Fibroblast of lung (primary cell): Measurements from ENCODE around the gene SEMA6B. TPM values are rescaled to one million over a fixed set of nuclear protein-coding genes. Genes with fewer than 3 reads are reported as not detected.

ENCODE experiments used
- DNase-seq, 2 donors: peaks; one replicate each; pipeline versions ENCODE4 v3.0.0 to v3.0.0-alpha.2; 2010; ENCODE audit warnings: low read depth in 2 of 2
- H2AFZ ChIP-seq: 2 replicates; pipeline ENCODE4 v1.5.1; 2012; ENCODE audit warnings: low read length, control low read depth, inconsistent platforms
- H3K27ac ChIP-seq: 2 replicates; pipeline ENCODE4 v1.5.1; 2011; ENCODE audit warnings: low read length, control low read depth; ENCODE audit not compliant: insufficient read depth
- H3K27me3 ChIP-seq: 2 replicates; pipeline ENCODE4 v1.5.1; 2011; ENCODE audit warnings: mild to moderate bottlenecking, low read length; ENCODE audit not compliant: control insufficient read depth, insufficient read depth
- H3K36me3 ChIP-seq: 2 replicates; pipeline ENCODE4 v1.5.1; 2011; ENCODE audit warnings: low read length; ENCODE audit not compliant: control insufficient read depth, insufficient read depth
- H3K4me1 ChIP-seq: 2 replicates; pipeline ENCODE4 v1.5.1; 2011; ENCODE audit warnings: low read length; ENCODE audit not compliant: control insufficient read depth, insufficient read depth; ENCODE audit errors: extremely low read depth
- H3K4me2 ChIP-seq: 2 replicates; pipeline ENCODE4 v1.5.1; 2011; ENCODE audit warnings: low read length, control low read depth; ENCODE audit not compliant: insufficient read depth; ENCODE audit errors: extremely low read depth
- H3K4me3 ChIP-seq, 4 experiments: fragments of 200-600 bp in 1 of 4; sonication (generic) in 1 of 4; replicated peaks in 1 of 4; 2 replicates each; pipeline ENCODE4 v1.5.1; 2011 to 2016; ENCODE audit warnings: low read length in 4 of 4, low read depth in 3 of 4, mild to moderate bottlenecking in 3 of 4, control low read depth in 2 of 4, inconsistent platforms in 1 of 4, mixed read lengths in 1 of 4; ENCODE audit not compliant: insufficient read depth in 1 of 4; ENCODE audit errors: control extremely low read depth in 1 of 4
- H3K79me2 ChIP-seq: 2 replicates; pipeline ENCODE4 v1.5.1; 2012; ENCODE audit warnings: mild to moderate bottlenecking, low read length, inconsistent platforms; ENCODE audit not compliant: control insufficient read depth, insufficient read depth
- H3K9ac ChIP-seq: 2 replicates; pipeline ENCODE4 v1.5.1; 2011; ENCODE audit warnings: mild to moderate bottlenecking, low read length, control low read depth; ENCODE audit not compliant: insufficient read depth
- H3K9me3 ChIP-seq: 2 replicates; pipeline ENCODE4 v1.5.1; 2012; ENCODE audit warnings: low read depth, low read length; ENCODE audit not compliant: control insufficient read depth, insufficient read depth
- H4K20me1 ChIP-seq: 2 replicates; pipeline ENCODE4 v1.5.1; 2011; ENCODE audit warnings: low read length; ENCODE audit not compliant: control insufficient read depth, insufficient read depth; ENCODE audit errors: extremely low read depth
- CTCF ChIP-seq, 2 donors: IDR thresholded peaks in 1 of 2; conservative IDR thresholded peaks in 1 of 2; 1 replicate in 1 of 2; 2 replicates in 1 of 2; pipeline ENCODE4 v1.5.1; 2011 to 2012; ENCODE audit warnings: low read length in 2 of 2, control low read depth in 1 of 2, inconsistent platforms in 1 of 2, low read depth in 1 of 2, mild to moderate bottlenecking in 1 of 2
- EZH2 ChIP-seq: IDR thresholded peaks from 2 replicates; pipeline ENCODE4 v1.5.1; 2012; ENCODE audit warnings: low read length, control low read depth, mild to moderate bottlenecking; ENCODE audit errors: missing control alignments
- polyA plus RNA-seq, 2 donors: library from polyadenylated mRNA; depleted of rRNA in 1 of 2; stranded (reverse) in 1 of 2; unstranded in 1 of 2; fragments of >200 nt; gene quantifications; 2 replicates each; pipeline ENCODE4 v1.2.1, GENCODE V29; 2011 to 2012; ENCODE audit warnings: missing spikeins in 1 of 2
- total RNA-seq: library from RNA; depleted of rRNA; stranded (reverse); fragments of >200 nt; gene quantifications from 2 replicates; pipeline ENCODE4 v1.2.1, GENCODE V29; 2014

SEMA6B gene
- total and polyA plus RNA-seq, 2 donors (not counting 1 experiment from before 2014, with no cell fraction given), result under 0.01 to 0.31 TPM

- no peaks in the 10 kb centered on the region for H3K79me2 ChIP-seq
- no peaks in the 10 kb centered on the region for H3K36me3 ChIP-seq
- no peak overlapping the region for H2AFZ ChIP-seq
- TF ChIP-seq CTCF (conservative IDR thresholded peaks at IDR 0.05 in 1 of 2, IDR thresholded peaks at IDR 0.05 in 1 of 2; ENCODE audit: low read depth in 1 of 2, low read length in 2 of 2) (no peak), EZH2 (no peak)
- H3K4me2 ChIP-seq, result peak overlapping the region; percentile 42
- H3K27ac ChIP-seq, result peak overlapping the region; percentile 54
- H3K4me3 ChIP-seq, result no peak overlapping the region
- H3K4me1 ChIP-seq, result peaks cover 9% of the 10 kb centered on the region
- DNase-seq, result peak; percentile 85 to 97
- H4K20me1 ChIP-seq, result no peaks in the 10 kb centered on the region
- H3K9me3 ChIP-seq, result no peaks in the 10 kb centered on the region
- H3K9ac ChIP-seq, result peak overlapping the region; percentile 2
- peaks cover 19% of the 10 kb centered on the region for H3K27me3 ChIP-seq
Observed at GRCh38 chr19:4575267-4576015, 16.0 kb upstream of the SEMA6B start.

- Histone ChIP-seq H2AFZ (no peak overlapping the region), H3K36me3 (no peaks in the 10 kb centered on the region), H4K20me1 (no peaks in the 10 kb centered on the region), H3K27me3 (peaks cover 2% of the 10 kb centered on the region), H3K79me2 (no peaks in the 10 kb centered on the region), H3K9me3 (no peaks in the 10 kb centered on the region), H3K4me3 (no peak overlapping the region), H3K27ac (no peak overlapping the region), H3K4me1 (peaks cover 9% of the 10 kb centered on the region), H3K4me2 (no peak overlapping the region), H3K9ac (no peak overlapping the region)
- no peak for DNase-seq
- no peak for TF ChIP-seq CTCF (conservative IDR thresholded peaks at IDR 0.05 in 1 of 2, IDR thresholded peaks at IDR 0.05 in 1 of 2; ENCODE audit: low read depth in 1 of 2, low read length in 2 of 2)
- TF ChIP-seq EZH2, result no peak
Observed at GRCh38 chr19:4573682-4574081, 14.2 kb upstream of the SEMA6B start.

GRCh38 chr19:4571305-4571917 lies 11.9 kb upstream of the SEMA6B start:
- TF ChIP-seq EZH2, result no peak
- TF ChIP-seq CTCF (conservative IDR thresholded peaks at IDR 0.05 in 1 of 2, IDR thresholded peaks at IDR 0.05 in 1 of 2; ENCODE audit: low read depth in 1 of 2, low read length in 2 of 2), result no peak
- DNase-seq, result no peak

More at GRCh38 chr19:4571305-4571917, 11.9 kb upstream of the SEMA6B start:
- H4K20me1 ChIP-seq, result no peaks in the 10 kb centered on the region
- H2AFZ ChIP-seq, result no peak overlapping the region
- H3K9me3 ChIP-seq, result no peaks in the 10 kb centered on the region
- no peaks in the 10 kb centered on the region for H3K27me3 ChIP-seq
- no peak overlapping the region for H3K4me3 ChIP-seq
- no peaks in the 10 kb centered on the region for H3K36me3 ChIP-seq
- H3K4me1 ChIP-seq, result peaks cover 9% of the 10 kb centered on the region
- H3K79me2 ChIP-seq, result no peaks in the 10 kb centered on the region
- no peak overlapping the region for H3K9ac ChIP-seq
- H3K4me2 ChIP-seq, result no peak overlapping the region
- no peak overlapping the region for H3K27ac ChIP-seq
